AG09309 (cell line): Measurements from ENCODE around the gene OAS3.

ENCODE experiments used
- DNase-seq: peaks from one replicate; pipeline ENCODE4 v3.0.0-alpha.2; 2010; ENCODE audit warnings: low read depth
- H3K4me3 ChIP-seq: 2 replicates; pipeline ENCODE4 v1.5.1; 2011; ENCODE audit warnings: mild to moderate bottlenecking, low read depth, low read length, moderate library complexity; ENCODE audit not compliant: control insufficient read depth
- CTCF ChIP-seq: IDR thresholded peaks from 2 replicates; pipeline ENCODE4 v1.5.1; 2011; ENCODE audit warnings: mild to moderate bottlenecking, low read depth, low read length, inconsistent platforms; ENCODE audit not compliant: insufficient read depth, control insufficient read depth; ENCODE audit errors: missing control alignments

The OAS3 gene

GRCh38 chr12:112936927-112937326 is 1.3 kb upstream of the OAS3 start:
- no peak for DNase-seq
- H3K4me3 ChIP-seq = no peak overlapping the region
- TF ChIP-seq CTCF = no peak

GRCh38 chr12:112938751-112939150 is 477 bp downstream of the OAS3 start:
- DNase-seq = no peak
- peak overlapping the region; percentile 63 for H3K4me3 ChIP-seq
- no peak for TF ChIP-seq CTCF

GRCh38 chr12:112939761-112940381 is 1.6 kb downstream of the OAS3 start:
- no peak for TF ChIP-seq CTCF
- DNase-seq = no peak
- no peak overlapping the region for H3K4me3 ChIP-seq

DNA sequence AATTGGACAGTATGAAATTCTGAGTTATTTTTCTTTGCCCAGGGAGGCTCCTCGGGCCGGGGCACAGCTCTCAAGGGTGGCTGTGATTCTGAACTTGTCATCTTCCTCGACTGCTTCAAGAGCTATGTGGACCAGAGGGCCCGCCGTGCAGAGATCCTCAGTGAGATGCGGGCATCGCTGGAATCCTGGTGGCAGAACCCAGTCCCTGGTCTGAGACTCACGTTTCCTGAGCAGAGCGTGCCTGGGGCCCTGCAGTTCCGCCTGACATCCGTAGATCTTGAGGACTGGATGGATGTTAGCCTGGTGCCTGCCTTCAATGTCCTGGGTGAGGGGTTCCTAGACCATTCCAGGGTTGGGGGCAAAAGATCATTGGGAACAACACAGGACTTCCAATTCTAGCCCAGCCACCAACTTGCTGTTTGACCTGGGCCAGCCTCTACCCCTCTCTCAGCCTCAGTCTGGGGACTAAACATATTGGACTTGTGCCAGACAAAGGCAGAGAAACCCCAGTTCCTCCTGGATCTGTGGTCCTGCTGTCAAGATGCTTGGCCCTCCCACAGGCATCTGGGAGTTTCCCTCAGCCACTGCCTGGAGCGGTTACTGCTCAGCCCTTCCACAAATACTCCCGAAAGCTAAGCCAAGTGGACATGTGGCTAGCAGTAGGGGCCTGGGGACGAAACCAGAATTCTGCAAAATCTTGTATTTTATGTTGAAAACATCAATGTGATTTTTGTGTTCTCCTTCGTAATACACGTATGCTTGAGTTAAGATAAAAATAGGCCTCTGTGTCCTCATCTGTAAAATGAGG is 3.5 kb downstream of the OAS3 start:
- DNase-seq = no peak
- H3K4me3 ChIP-seq = no peak overlapping the region
- no peak for TF ChIP-seq CTCF

DNA sequence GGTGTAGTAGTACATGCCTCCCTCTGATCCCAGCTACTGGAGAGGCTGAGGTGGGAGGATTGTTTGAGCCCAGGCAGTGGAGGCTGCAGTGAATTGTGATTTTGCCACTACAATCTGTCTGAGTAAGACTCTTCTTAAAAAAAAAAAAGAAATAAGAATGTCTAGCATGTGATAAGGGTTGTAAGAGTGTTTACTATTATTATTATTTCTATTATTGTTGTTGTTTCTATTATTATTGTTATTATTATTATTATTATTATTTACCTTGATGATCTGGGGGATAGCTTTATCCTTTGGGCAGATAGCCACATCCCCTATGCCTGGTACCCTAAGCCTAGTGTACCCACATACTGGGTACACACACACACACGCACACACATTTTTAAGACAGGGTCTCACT is 4.3 kb downstream of the OAS3 start:
- DNase-seq = no peak
- TF ChIP-seq CTCF = no peak

DNA sequence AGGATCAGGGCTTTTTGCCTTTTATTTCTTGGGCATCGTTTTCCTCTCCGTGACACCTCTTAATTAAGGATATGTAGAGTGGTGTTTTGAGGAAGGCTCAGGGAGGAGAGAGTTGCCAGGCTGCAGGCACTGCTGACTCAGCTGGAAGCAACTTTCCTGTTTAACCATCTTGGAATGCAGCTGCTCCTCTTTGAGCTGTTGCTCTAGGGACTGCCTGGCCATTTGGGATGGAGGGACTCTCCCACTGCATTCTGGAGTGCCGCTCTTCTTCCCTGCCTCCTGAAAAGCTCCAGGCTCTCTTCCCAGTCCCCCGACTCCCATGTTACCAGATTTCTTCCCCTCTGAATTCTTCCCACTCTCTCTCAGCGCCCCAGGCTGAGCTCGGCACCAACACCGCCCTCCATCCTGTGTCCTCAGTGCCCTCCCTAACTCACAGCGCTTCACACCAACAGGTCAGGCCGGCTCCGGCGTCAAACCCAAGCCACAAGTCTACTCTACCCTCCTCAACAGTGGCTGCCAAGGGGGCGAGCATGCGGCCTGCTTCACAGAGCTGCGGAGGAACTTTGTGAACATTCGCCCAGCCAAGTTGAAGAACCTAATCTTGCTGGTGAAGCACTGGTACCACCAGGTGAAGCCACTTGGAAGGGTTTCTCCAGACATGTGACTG is 5.9 kb downstream of the OAS3 start:
- DNase-seq = no peak
- H3K4me3 ChIP-seq = no peak overlapping the region
- no peak for TF ChIP-seq CTCF

More for the DNA sequence above, 4.3 kb downstream of the OAS3 start:
- no peak overlapping the region for H3K4me3 ChIP-seq
